ENCODE results near the gene RAB4A. TPM values are rescaled to one million over a fixed set of nuclear protein-coding genes. Genes with fewer than 3 reads are reported as not detected.

Gene RAB4A
- total RNA-seq, 4 donors from 2014 or later: 44.9 to 73.6 (median 60.2) TPM

- intact Hi-C loops (cut with DNase I): no loop called here
- Histone ChIP-seq H3K27ac (no peak overlapping the region), H3K36me3 (peaks cover 4 to 10% of the 10 kb centered on the region in 2 donors), H3K27me3 (no peaks in the 10 kb centered on the region), H3K4me3 (replicated peaks in 1 of 3) (no peak overlapping the region), H3K9me3 (no peaks in the 10 kb centered on the region), H3K4me1 (no peaks in the 10 kb centered on the region)
- DNase-seq: no peak
- 90 to 91% methylated on average over 11 of the region's 11 CpGs for WGBS, 2 donors
- TF ChIP-seq POLR2A (IDR thresholded peaks at IDR 0.05): no peak
- no peak for TF ChIP-seq CTCF (IDR thresholded peaks at IDR 0.05)
Observed at GRCh38 chr1:229295745-229296144, 24.8 kb downstream of the RAB4A start.

DNA sequence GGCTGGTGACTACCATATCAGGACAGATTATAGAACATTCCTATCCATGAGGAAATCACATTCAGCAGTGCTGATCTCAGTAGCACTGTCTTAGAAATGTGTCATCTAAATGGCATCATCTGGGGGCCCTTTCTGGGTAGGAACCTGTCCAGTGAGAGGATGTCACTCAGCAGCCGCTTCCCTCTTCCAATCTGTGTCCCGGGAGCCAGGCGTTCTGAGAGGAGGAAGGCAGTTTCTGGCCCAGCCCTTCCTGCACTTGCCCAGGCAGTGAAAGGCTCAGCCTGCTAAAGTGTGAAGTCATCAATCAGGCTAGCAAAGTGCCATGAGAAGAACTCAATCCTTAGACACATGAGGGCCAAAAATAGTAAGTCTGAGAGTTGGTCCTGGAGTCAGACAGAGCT lies 25.6 kb downstream of the RAB4A start:
- no peak for DNase-seq
- Histone ChIP-seq H3K27ac (no peak overlapping the region), H3K36me3 (peaks cover 4 to 10% of the 10 kb centered on the region in 2 donors), H3K4me1 (no peaks in the 10 kb centered on the region), H3K4me3 (replicated peaks in 1 of 3) (no peak overlapping the region), H3K9me3 (no peaks in the 10 kb centered on the region), H3K27me3 (no peaks in the 10 kb centered on the region)
- intact Hi-C loops (cut with DNase I): no loop called here
- TF ChIP-seq CTCF (IDR thresholded peaks at IDR 0.05) (no peak), POLR2A (IDR thresholded peaks at IDR 0.05) (no peak)
- 75 to 78% methylated on average over 2 to 3 of the region's 3 CpGs for WGBS, 2 donors

DNA sequence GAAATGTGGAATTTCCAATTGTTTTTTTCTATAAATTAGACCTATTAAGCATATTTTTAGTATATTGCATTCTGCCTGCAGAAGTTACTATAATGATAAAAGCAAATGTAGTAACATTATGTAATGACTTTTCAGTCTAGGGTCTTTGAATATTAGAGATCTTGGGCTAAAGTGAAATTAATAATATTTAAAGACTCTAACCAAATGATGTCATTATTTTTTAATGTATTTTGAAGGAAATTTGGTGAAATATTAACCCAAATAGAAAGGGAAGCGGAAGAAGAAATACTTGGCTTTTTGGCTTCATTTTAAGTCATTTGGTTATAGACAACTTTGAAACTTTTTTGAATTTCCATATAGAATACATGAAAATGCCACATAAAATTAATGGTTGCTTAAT lies 26.8 kb downstream of the RAB4A start:
- 95 to 100% methylated on average over 1 of the region's 1 CpG for WGBS, 2 donors
- no peak overlapping the region for H3K4me3 ChIP-seq (replicated peaks in 1 of 3)
- DNase-seq: no peak
- H3K27me3 ChIP-seq: no peaks in the 10 kb centered on the region
- no peak for TF ChIP-seq CTCF (IDR thresholded peaks at IDR 0.05)
- no peak for TF ChIP-seq POLR2A (IDR thresholded peaks at IDR 0.05)
- H3K9me3 ChIP-seq: no peaks in the 10 kb centered on the region
- H3K36me3 ChIP-seq: peaks cover 0 to 11% of the 10 kb centered on the region in 2 donors
- no peaks in the 10 kb centered on the region for H3K4me1 ChIP-seq
- H3K27ac ChIP-seq: no peak overlapping the region
- intact Hi-C loops (cut with DNase I): no loop called here

- no peak for TF ChIP-seq CTCF (IDR thresholded peaks at IDR 0.05)
- no peak for TF ChIP-seq POLR2A (IDR thresholded peaks at IDR 0.05)
- no peak overlapping the region for H3K27ac ChIP-seq
Observed at GRCh38 chr1:229298420-229298819, 27.5 kb downstream of the RAB4A start.

DNA sequence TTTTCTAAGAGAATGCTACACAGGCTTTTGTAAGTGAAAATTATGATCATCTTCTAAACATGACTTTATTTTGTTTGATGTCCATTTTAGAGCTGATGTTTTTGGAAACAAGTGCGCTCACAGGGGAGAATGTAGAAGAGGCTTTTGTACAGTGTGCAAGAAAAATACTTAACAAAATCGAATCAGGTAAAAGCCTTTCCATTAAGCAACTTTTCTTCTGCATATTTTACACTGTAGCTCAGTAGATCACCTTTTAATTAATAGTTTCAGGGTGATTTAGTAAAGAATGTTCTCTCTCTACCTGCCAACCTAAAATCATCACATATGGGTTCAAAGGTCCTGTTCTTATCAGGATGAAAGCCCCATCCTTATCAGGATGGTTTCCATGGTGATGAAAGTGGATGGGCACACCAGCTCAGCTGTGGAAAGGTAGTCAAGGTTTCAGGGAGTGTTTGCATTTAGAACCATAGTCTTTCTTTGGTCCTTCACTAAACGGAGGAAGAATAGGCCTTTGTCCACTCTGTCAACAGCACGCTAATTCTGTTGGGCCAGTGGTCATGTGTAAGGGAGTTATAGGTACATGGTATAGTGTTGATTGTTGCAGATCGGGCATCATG lies 28.1 kb downstream of the RAB4A start:
- Histone ChIP-seq H3K9me3 (no peaks in the 10 kb centered on the region), H3K27me3 (no peaks in the 10 kb centered on the region), H3K36me3 (peaks cover 3 to 20% of the 10 kb centered on the region in 2 donors), H3K4me3 (replicated peaks in 1 of 3) (no peak overlapping the region), H3K27ac (no peak overlapping the region), H3K4me1 (no peaks in the 10 kb centered on the region)
- DNase-seq: no peak
- intact Hi-C loops (cut with DNase I): no loop called here
- 85 to 93% methylated on average over 5 of the region's 5 CpGs for WGBS, 2 donors
- TF ChIP-seq CTCF (IDR thresholded peaks at IDR 0.05) (no peak), POLR2A (IDR thresholded peaks at IDR 0.05) (no peak)

More at GRCh38 chr1:229298420-229298819, 27.5 kb downstream of the RAB4A start:
- Histone ChIP-seq H3K36me3 (peaks cover 0 to 16% of the 10 kb centered on the region in 2 donors), H3K27me3 (no peaks in the 10 kb centered on the region), H3K4me3 (replicated peaks in 1 of 3) (no peak overlapping the region), H3K9me3 (no peaks in the 10 kb centered on the region), H3K4me1 (no peaks in the 10 kb centered on the region)
- intact Hi-C loops (cut with DNase I): no loop called here
- no peak for DNase-seq

Data from thyroid gland (tissue), 4 donors.